Measurements from ENCODE around the gene IER3IP1. TPM values are rescaled to one million over a fixed set of nuclear protein-coding genes. Genes with fewer than 3 reads are reported as not detected.

The IER3IP1 gene
- total RNA-seq, 1 donor from 2014 or later: 6.4 TPM

DNA sequence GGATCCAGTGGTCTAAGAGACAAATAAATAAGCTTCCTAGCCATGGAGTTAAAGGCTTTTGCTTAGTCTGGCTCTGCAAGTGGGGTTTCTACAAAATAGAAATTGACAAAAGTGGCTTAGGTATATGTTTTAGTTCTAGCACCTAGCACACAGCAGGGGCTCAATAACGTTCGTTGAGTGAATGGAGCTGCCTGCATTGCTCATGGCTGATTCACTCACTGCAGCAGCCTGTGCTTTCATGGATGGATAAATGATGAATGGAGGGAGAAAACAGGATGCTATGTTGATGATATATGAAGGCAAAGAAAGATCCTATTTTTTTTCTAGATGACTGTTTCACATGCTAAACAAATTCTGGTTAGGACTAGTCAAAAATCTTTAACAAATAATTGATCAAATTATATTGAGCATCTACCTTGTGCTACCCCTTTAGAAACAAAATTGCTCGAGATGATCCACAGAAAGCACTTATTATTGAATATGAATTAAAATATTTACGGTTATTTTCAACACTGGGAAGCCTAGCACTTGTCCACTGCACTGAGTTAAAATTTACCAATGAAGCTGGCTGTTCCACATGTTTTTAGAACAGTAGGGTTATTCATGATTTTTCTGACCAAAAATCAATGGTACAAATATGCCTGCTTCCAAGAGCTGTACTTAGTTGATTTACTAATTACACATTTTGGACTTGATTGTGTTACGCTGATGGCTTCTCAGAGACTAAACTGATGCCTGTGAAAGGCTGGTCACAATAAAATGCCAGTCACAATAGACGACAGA is 65.5 kb downstream of the IER3IP1 start:
- no peak for DNase-seq (ENCODE audit: extremely low spot score in 2 of 2)
- no peaks in the 10 kb centered on the region for H3K9me3 ChIP-seq
- TF ChIP-seq POLR2A (IDR thresholded peaks at IDR 0.05): no peak
- TF ChIP-seq POLR2AphosphoS5 (IDR thresholded peaks at IDR 0.05; ENCODE audit: insufficient read depth in 1 of 2, low read depth in 1 of 2): no peak
- TF ChIP-seq, protein P1, sequence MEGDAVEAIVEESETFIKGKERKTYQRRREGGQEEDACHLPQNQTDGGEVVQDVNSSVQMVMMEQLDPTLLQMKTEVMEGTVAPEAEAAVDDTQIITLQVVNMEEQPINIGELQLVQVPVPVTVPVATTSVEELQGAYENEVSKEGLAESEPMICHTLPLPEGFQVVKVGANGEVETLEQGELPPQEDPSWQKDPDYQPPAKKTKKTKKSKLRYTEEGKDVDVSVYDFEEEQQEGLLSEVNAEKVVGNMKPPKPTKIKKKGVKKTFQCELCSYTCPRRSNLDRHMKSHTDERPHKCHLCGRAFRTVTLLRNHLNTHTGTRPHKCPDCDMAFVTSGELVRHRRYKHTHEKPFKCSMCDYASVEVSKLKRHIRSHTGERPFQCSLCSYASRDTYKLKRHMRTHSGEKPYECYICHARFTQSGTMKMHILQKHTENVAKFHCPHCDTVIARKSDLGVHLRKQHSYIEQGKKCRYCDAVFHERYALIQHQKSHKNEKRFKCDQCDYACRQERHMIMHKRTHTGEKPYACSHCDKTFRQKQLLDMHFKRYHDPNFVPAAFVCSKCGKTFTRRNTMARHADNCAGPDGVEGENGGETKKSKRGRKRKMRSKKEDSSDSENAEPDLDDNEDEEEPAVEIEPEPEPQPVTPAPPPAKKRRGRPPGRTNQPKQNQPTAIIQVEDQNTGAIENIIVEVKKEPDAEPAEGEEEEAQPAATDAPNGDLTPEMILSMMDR (IDR thresholded peaks at IDR 0.05): no peak
- H3K4me1 ChIP-seq: no peaks in the 10 kb centered on the region
- H3K4me3 ChIP-seq: no peak overlapping the region
- peaks cover 5 to 36% of the 10 kb centered on the region in 2 donors for H3K36me3 ChIP-seq
- intact Hi-C loops (cut with DNase I): no loop called here
- no peaks in the 10 kb centered on the region for H3K27me3 ChIP-seq
- no peak overlapping the region for H3K27ac ChIP-seq

DNA sequence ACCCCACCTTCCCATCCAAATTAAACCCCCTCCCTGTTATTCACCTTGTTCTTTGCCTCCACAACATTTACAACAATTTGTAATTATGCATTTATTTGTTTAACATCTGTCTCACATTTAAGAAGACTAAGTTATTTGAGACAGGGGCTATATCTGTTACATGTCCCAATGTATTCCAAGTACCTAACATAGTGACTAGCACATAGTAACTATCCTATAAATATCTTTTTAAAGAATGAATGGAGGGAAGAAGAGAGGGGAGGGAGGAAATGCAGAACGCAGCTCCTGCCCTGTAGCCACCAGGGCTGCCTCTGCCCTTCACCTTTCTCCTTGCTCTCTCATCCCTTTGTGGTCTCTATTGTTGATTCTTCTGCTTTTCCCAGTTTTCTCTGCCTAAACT is 66.4 kb downstream of the IER3IP1 start:
- Histone ChIP-seq H3K9me3 (no peaks in the 10 kb centered on the region), H3K27ac (no peak overlapping the region), H3K36me3 (peaks cover 5 to 31% of the 10 kb centered on the region in 2 donors), H3K4me1 (no peaks in the 10 kb centered on the region), H3K4me3 (no peak overlapping the region), H3K27me3 (no peaks in the 10 kb centered on the region)
- DNase-seq (ENCODE audit: extremely low spot score in 2 of 2): no peak
- no peak for TF ChIP-seq POLR2AphosphoS5 (IDR thresholded peaks at IDR 0.05; ENCODE audit: insufficient read depth in 1 of 2, low read depth in 1 of 2)
- TF ChIP-seq, protein P1 (IDR thresholded peaks at IDR 0.05): no peak
- TF ChIP-seq POLR2A (IDR thresholded peaks at IDR 0.05): no peak
- intact Hi-C loops (cut with DNase I): no loop called here

DNA sequence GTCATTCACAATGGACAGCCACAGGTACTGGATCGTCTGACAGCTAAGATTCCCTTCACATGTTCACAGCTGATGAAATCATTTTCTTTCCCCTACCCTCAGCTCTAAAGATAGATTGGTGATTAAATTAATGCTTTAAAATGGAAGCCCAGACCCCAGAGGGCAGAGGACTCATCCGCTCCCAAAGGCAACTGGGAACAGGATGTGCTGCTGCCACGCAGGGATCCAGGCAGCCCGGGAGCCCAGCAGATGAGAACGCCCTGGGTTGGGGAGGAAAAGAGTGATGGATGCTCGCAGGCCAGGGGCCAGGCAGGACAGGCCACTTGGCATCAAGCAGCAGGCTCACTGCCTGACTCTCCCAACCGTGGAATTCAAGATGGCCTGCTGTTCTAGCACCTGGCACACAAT is 67.2 kb downstream of the IER3IP1 start:
- TF ChIP-seq POLR2AphosphoS5 (IDR thresholded peaks at IDR 0.05; ENCODE audit: insufficient read depth in 1 of 2, low read depth in 1 of 2): no peak
- TF ChIP-seq, protein P1 (IDR thresholded peaks at IDR 0.05): no peak
- no peak for TF ChIP-seq POLR2A (IDR thresholded peaks at IDR 0.05)
- intact Hi-C loops (cut with DNase I): no loop called here
- Histone ChIP-seq H3K4me1 (no peaks in the 10 kb centered on the region), H3K4me3 (no peak overlapping the region), H3K27ac (no peak overlapping the region), H3K36me3 (peaks cover 5 to 35% of the 10 kb centered on the region in 2 donors), H3K27me3 (no peaks in the 10 kb centered on the region), H3K9me3 (no peaks in the 10 kb centered on the region)
- no peak for DNase-seq (ENCODE audit: extremely low spot score in 2 of 2)

- no peaks in the 10 kb centered on the region for H3K4me1 ChIP-seq
- H3K36me3 ChIP-seq: peaks cover 5 to 35% of the 10 kb centered on the region in 2 donors
- TF ChIP-seq POLR2A (IDR thresholded peaks at IDR 0.05): no peak
- TF ChIP-seq POLR2AphosphoS5 (IDR thresholded peaks at IDR 0.05; ENCODE audit: insufficient read depth in 1 of 2, low read depth in 1 of 2): no peak
- TF ChIP-seq, protein P1 (IDR thresholded peaks at IDR 0.05): no peak
- DNase-seq (ENCODE audit: extremely low spot score in 2 of 2): no peak
- intact Hi-C loops (cut with DNase I): no loop called here
- H3K27ac ChIP-seq: no peak overlapping the region
- H3K9me3 ChIP-seq: no peaks in the 10 kb centered on the region
- H3K27me3 ChIP-seq: no peaks in the 10 kb centered on the region
- no peak overlapping the region for H3K4me3 ChIP-seq
Measured at GRCh38 chr18:47108373-47108772, 67.8 kb downstream of the IER3IP1 start.

Small RNAs within 50 kb of the gene (small RNA-seq; reads per million reads assigned to genes)
- not detected for gene AC012254.4

Other genes starting within 250 kb of the IER3IP1 start
- gene ELOA2, start 140.7 kb downstream of the IER3IP1 start, total RNA-seq: not detected
- gene HDHD2, start 25.9 kb downstream of the IER3IP1 start, total RNA-seq: 17.2 TPM
- not detected for gene SKOR2, start 75.3 kb upstream of the IER3IP1 start, total RNA-seq